Hematopoietic multipotent progenitor cell treated with erythropoietin and hydrocortisone succinate and interleukin-3 and kit ligand, for 15 days (in vitro differentiated cells): ENCODE measurements around the gene PORCN.

ENCODE experiments used
- DNase-seq: peaks from one replicate; pipeline ENCODE4 v3.0.0-alpha.2; 2015; ENCODE audit warnings: low spot score

The PORCN gene

DNA sequence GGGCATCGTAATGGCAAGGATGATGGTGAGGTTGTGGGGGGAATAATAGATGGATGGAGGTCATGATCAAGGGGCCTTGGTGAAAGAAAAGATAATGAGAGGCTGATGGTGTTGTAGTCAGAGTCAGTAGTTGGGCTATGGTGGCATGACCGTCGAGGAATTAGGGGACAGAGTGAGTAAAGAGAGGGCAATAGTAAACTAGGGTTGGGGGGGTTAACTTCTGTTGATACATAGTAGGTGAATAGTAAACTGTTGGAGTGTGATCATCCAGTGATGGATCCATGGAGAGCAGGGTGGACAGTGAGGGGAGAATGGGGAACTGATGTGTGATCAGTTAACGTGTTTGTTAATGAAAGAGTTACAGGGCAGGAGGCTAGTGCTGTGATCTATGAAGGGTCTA lies 31.9 kb upstream of the PORCN start:
- DNase-seq = no peak

DNA sequence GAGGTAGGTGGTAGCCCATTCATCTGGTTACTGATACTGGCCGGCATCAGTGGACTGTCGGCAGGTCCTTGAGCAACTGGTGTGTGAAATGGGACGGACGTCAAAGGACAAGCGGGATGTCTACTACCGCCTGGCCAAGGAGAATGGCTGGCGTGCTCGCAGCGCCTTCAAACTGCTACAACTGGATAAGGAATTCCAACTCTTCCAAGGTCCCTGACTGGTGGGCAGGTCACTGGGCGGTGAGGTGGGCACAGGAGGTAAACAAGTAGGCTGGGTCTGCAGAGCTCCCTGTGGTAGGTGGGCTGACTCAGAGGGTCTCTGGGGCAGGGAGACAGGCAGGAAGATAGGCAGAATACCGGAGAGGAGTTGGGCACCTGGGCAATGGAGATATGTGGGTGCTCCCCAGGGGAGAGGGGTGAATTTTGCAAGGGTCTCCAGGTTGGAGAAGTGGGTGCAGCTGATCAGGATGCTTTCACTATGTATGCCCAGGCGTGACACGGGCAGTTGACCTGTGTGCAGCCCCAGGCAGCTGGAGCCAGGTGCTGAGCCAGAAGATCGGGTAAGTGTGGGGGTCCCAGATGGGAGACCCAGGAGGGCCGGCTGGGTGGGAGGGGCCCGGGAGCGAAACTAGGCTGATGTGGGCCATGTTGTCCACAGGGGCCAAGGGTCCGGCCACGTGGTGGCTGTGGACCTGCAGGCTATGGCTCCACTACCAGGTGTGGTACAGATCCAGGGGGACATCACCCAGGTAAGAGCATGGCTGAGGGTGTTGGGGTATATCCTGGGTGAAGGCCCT lies 30.6 kb upstream of the PORCN start:
- DNase-seq = no peak

DNA sequence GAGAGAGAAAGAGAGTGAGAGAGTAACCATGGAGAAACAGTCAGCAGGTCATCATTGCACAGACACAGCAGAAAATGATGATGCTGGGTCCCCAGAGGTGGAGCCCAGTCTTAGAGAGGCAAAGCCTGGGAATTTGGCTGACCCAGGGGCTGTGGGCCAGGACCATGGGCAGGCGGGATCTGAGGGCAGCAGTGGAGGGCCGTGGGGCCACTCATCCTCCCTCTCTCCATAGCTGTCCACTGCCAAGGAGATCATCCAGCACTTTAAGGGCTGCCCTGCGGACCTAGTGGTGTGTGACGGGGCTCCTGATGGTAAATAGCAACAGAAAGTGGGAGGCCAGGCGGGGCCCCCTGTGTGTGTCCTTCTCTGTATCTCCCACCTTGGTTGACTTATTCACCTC lies 30.0 kb upstream of the PORCN start:
- no peak for DNase-seq

DNA sequence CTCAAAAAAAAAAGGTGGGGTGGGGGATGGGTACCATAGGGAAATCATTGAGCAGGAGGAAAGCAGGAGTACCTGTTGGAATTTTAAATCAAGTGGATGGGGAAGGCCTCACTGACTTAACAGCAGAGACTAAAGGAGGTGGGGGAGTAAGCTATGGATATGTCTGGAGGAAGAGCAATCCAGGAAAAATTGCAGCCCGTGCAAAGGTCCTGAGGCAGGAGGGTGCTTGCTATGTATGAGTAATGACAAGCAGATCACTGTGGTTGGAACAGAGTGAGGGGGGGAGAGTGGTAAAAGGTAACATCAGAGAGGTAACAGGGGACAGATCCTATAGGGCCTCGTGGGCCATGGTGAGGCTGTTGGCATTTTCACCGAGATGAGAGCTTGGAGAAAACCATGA lies 28.6 kb upstream of the PORCN start:
- DNase-seq = no peak

DNA sequence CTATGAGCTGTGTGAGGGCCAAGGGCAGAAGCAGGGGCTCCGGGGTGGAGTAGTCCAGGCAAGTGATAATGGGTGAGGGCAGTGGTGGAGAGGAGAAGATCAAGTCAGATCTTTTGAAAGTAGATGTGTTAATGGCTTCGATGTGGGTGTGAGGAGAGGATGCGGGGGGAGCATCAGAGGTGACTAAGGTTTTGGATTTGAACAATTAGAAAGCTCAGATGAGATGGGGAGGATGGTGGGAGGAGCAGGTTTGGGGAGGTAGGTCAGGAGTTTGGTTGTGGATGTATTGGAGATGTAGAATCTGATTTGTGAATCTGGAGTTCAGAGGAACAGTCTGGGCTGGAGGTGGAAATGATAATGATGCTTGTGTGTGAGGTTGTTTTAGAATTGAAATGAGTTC lies 28.2 kb upstream of the PORCN start:
- DNase-seq = no peak

GRCh38 chrX:48482526-48482925 lies 26.3 kb upstream of the PORCN start:
- no peak for DNase-seq

DNA sequence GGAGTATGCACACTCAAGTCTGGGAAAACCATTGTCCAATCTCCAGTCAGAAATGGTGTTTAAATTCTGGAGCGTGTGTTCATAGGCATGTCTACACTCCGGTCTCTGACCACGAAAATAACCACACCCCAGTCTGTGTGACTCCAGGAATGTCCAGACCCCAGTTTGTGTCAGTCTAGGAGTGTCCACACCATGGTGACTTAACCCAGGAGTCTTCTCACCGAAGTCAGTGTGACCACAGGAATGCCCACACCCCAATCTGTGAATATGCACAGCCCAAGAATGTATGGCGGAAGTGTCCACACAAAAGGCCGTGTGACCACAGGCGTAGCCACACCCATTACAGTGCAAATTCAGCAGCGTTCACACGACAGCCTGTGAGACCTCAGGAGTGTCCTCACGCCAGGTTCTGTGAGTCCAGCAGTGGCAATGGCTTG lies 21.4 kb upstream of the PORCN start:
- DNase-seq = no peak

DNA sequence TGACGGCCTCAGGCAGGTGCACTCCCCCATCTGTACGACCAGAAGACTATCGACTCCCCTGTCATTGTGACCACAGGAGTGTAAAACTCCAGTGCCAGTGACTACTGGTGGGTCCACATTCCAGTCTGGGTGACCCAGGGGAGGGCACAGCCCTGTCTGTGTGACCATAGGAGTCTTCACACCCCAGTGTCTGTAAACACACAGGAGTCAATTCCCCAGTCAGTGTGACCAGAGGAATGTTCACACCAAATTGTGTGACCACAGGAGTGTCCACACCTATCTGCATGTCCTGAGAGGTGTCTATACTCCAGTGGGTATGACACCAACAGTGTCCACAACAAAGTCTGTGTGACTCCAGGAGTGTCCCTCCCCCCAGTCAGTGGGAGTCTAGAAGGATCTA lies 20.8 kb upstream of the PORCN start:
- no peak for DNase-seq

GRCh38 chrX:48489296-48489695 lies 19.5 kb upstream of the PORCN start:
- no peak for DNase-seq

DNA sequence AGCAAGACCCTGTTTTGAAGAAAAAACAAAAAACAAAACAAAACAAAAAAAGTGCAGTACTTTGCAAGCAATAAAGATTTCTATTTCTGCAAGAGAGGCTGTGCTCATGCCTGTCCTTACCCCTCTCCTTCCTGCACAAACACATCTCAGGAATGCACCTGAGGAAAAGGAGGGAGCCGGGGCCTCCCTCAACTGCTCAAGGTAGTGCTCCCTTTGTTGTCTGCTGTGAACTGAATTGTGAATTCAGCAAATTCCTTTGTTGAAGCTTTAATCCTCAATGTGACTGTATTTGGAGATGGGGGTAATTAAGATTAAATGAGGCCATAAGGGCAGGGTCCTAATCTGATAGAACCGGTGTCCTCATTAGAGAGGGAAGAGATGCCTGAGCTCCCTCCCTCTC lies 18.9 kb upstream of the PORCN start:
- no peak for DNase-seq

DNA sequence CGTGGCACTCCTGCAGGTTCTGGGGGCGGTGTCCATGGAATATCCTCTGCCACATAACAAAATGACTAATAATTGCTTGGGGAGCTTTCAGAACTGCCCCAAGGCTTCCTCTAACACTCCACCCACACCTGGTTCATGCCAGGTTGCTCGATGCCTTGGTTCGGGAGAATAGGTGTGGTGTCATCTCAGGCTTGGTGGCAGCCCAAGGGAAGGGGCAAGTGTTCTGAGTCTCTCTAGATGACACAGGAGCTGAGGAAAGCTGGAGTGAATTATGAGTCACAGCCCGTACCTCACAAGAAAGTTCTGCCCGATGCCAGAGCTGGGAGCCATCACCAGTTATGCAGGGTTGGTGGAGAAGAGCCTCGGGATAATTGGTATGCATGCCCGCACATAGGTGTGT lies 18.1 kb upstream of the PORCN start:
- no peak for DNase-seq

DNA sequence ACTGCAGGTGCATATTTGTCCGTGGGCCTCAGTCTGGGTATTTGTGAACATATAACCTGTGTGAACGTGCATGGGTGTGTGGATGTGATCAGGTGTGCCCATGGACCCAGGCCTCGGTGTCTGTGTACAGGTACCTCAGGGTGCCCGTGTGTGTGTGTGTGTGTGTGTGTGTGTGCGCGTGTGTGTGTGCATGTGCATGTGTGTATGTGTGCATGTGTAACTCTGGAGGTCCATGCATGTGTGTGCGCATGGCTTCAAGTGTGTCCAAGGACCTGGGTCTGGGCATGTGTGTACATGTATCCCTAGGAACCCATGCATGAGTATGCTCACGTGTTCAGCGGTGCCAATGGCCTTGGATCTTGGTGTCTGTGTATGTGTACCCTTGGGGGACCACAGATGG lies 17.0 kb upstream of the PORCN start:
- DNase-seq = no peak

DNA sequence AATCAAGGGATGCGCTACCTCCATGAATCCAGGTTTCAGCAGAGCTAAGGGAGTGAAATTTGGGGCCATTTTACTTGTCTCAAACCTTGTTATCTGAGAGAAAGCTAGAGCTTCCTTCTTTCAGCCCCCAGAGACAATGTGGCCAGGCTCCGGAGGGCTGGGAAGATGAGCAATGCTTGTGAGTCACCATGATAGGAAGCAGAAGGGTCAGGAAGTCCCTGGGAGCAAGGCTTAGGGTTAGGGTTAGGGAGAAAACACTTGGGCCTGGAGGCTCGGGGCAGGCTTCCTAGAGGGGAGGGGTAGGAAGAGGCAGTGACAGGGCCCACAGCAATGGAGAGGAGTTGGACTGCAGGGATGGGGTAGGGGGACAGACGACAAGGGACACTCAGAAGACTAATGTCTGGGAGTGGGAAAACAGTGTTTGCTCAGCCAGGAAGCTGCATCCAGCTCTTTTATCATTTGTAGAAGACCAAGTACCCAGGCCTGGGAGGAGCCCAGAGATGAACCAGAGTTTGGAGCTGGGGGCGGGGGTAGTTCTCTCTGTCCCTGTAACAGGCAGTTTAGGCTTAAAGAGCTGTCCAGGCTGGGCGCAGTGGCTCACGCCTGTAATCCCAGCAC lies 16.4 kb upstream of the PORCN start:
- no peak for DNase-seq

DNA sequence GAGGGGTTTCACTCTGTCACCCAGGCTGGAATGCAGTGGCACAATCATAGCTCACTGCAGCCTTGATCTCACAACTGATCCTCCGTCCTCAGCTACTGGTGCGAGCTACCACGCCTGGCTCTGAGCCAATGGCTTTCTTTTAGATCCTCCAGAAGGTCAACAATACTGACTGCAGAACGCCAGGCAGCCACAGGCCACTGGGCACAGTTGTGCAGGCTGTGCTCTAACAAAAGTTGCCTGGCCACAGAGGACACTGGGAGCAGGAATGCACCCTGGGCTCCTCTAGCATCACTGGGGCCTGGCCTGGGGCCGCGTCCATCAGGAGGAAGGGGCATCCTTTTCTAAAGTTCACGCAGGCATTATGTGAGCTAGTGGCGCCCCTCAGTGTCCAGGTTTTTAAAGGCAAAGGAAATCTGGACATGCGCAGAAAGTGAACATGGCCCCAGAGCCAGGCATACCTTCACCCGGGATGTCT lies 14.9 kb upstream of the PORCN start:
- DNase-seq = peak; percentile 7

- DNase-seq = no peak
These were observed 12.1 kb upstream of the PORCN start for GRCh38 chrX:48496660-48497059.

DNA sequence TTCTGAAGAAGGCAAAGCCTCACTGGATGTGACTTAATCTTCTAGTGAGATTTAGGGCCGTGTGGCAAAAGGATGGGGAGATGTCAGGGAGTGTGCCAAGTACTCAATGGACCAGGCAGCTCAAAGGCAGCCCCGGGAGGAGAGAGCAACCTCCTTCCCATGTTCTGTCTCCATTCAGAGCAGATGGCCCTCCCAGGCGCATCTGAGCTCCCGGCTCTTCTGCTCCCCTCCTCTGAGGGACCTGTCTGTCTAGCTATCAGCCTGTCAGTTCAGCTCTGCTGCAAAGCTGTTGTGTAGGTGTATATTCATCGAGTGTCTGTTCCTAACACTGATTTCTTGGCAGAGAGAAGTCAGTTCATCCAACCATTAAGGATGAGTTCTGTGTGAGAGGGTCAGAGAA lies 10.9 kb upstream of the PORCN start:
- no peak for DNase-seq

- DNase-seq = no peak
These were observed 10.4 kb upstream of the PORCN start for GRCh38 chrX:48498374-48498809.

GRCh38 chrX:48504261-48504660 lies 4.5 kb upstream of the PORCN start:
- DNase-seq = no peak

DNA sequence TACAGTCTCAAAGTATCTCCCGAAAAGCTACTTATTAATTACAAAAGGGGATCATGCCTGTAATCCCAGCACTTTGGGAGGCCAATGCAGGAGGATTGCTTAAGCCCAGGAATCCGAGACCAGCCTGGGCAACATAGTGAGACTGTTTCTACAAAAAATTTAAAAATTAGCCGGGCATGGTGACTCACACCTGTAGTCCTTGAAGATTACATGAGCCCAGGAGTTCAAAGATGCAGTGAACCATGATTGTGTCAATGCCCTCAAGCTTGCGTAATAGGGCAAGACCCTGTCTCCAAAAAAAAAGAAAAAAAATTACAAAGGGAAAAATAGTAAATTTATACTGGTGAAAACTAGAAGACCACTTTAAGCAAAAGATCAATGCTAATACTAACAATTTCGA lies 3.3 kb upstream of the PORCN start:
- no peak for DNase-seq

DNA sequence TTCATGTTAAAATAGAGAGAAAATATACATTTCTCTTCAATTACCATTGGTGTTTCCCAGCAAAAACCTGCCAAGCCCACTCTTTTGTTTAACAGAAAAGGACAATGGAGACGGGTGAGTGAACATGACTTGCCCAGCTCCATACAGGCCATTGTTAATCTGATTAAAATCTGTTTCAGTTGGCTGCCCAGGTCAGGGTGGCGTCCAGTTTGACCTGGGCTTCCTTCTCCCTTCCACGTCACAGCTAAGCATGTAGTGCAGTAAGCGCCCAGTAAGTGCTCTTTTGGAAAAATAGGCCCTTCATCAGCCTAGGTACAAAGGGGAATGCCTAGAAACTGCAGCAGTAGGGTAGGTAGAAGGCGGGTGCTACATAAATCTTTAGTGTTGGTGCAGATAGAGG lies 1.5 kb upstream of the PORCN start:
- no peak for DNase-seq

DNA sequence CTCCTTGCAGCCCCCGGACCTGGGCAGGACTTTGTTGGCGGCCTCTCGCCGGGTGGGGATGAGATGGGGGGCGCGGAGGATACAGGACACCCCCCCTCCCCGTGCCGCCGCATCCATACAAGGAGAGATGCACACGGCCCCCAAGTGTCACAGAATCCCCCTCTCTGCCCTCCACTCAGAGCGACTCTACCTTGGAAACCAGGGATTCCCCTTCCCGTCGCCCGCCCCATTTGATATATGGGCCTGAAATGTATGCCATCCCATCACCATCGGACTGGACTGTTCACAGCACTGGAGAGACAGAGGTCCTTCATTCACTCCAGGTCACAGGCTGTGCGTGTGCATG lies 426 bp downstream of the PORCN start:
- no peak for DNase-seq

- no peak for DNase-seq
These were observed 827 bp downstream of the PORCN start for GRCh38 chrX:48509619-48510018.

DNA sequence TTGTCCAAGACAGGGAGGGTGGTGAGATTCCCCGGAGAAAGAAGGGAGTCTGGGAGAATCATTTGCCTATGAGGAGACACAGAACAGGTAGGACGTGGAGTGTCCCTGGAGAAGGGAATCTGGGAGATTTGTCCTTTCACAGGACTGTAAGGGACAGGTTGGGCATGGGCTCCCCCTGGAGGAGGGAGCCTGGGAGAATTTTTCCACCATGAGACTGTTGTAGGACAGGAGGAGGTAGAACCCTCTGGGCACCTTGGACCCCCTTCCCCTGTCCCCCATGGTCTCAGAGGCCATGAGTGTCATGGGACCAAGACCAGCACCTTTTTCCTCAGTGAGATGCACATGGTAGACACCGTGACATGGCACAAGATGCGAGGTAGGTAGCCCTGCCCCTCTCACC lies 2.8 kb downstream of the PORCN start:
- no peak for DNase-seq

- no peak for DNase-seq
These were observed 3.7 kb downstream of the PORCN start for GRCh38 chrX:48512371-48512935.
